PFSK-1 (cell line): ENCODE data around the gene ZBTB9.

ENCODE experiments used
- POLR2AphosphoS5 ChIP-seq: IDR thresholded peaks from 2 replicates; pipeline ENCODE4 v1.6.1; 2012; ENCODE audit warnings: low read depth, mild to moderate bottlenecking, control low read depth, low read length, moderate library complexity
- TAF1 ChIP-seq: IDR thresholded peaks from 2 replicates; pipeline ENCODE4 v1.6.1; 2012; ENCODE audit warnings: low read length, control low read depth, borderline replicate concordance; ENCODE audit not compliant: insufficient read depth
- TF ChIP-seq, protein P1 (sequence below), 2 experiments: IDR thresholded peaks; 2 replicates each; pipeline versions ENCODE4 v1.6.1 to v1.8.0; 2011 to 2012; ENCODE audit warnings: low read depth in 2 of 2, low read length in 2 of 2, control low read depth in 1 of 2, inconsistent platforms in 1 of 2, mild to moderate bottlenecking in 1 of 2, moderate library complexity in 1 of 2; ENCODE audit not compliant: insufficient read depth in 1 of 2

DNA sequence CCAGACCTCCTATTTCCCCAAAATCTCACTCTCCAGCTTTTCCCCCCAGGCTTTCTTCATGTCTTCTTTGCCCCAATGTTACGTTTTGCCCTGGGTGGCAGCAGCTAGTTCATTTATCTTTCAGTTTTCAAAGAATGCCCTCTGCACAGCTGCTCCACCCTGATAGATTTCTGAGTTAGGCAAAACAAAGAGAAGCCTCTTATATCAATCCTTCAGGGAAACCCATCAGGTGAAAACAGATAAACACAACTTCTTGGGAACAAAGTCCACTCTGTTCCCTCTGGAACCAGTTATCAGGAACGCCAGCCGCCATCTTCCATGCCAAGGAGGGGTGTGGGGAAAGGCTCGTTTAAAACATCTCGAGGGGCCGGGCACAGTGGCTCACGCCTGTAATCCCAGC, 34.0 kb downstream of the ZBTB9 start:
- TF ChIP-seq POLR2AphosphoS5 (no peak), TAF1 (no peak)
- TF ChIP-seq, protein P1, sequence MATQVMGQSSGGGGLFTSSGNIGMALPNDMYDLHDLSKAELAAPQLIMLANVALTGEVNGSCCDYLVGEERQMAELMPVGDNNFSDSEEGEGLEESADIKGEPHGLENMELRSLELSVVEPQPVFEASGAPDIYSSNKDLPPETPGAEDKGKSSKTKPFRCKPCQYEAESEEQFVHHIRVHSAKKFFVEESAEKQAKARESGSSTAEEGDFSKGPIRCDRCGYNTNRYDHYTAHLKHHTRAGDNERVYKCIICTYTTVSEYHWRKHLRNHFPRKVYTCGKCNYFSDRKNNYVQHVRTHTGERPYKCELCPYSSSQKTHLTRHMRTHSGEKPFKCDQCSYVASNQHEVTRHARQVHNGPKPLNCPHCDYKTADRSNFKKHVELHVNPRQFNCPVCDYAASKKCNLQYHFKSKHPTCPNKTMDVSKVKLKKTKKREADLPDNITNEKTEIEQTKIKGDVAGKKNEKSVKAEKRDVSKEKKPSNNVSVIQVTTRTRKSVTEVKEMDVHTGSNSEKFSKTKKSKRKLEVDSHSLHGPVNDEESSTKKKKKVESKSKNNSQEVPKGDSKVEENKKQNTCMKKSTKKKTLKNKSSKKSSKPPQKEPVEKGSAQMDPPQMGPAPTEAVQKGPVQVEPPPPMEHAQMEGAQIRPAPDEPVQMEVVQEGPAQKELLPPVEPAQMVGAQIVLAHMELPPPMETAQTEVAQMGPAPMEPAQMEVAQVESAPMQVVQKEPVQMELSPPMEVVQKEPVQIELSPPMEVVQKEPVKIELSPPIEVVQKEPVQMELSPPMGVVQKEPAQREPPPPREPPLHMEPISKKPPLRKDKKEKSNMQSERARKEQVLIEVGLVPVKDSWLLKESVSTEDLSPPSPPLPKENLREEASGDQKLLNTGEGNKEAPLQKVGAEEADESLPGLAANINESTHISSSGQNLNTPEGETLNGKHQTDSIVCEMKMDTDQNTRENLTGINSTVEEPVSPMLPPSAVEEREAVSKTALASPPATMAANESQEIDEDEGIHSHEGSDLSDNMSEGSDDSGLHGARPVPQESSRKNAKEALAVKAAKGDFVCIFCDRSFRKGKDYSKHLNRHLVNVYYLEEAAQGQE (IDR thresholded peaks at IDR 0.05; ENCODE audit: insufficient read depth in 1 of 2, low read depth in 2 of 2, low read length in 2 of 2): no peak
